Measurements from ENCODE around the gene PCIF1.
"Not testable (repeated sequence)": the region's sequence is repeated elsewhere in the genome, so short reads cannot be mapped to it uniquely, and the experiment has no call there.

PCIF1 gene

DNA sequence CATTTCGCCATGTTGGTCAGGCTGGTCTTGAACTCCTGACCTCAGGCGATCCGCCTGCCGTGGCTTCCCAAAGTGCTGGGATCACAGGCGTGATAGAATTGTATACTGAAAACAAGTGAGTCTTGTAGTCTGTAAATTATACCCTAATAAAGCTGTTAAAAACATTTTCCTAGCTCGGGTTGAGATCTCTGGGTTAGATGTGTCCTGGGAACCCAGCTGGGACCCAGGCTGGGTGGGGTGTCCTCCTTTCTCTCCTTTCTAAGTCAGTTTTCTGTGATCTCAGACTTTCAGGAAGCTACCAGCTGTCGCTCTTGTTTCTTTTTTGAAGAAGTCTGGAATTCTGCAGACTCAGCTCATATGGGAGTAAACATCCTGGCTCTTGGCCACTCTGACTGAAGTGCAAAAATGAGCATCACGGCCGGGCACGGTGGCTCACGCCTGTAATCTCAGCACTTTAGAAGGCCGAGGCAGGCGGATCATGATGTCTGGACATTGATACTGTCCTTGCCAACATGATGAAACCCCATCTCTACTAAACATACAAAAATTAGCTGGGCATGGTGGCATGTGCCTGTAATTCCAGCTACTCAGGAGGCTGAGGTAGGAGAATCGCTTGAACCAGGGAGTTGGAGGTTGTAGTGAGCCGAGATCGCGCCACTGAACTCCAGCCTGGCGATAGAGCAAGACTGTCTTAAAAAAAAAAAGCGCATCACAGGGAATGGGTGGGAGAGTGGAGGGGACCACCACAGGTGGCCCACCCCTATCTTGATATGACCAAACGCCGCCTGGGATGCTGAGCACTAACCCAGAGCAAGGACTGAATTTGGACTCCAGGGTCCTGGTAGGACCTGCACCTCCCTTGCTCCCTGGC lies 9.9 kb upstream of the PCIF1 start:
- DNase-seq, result no peak

DNA sequence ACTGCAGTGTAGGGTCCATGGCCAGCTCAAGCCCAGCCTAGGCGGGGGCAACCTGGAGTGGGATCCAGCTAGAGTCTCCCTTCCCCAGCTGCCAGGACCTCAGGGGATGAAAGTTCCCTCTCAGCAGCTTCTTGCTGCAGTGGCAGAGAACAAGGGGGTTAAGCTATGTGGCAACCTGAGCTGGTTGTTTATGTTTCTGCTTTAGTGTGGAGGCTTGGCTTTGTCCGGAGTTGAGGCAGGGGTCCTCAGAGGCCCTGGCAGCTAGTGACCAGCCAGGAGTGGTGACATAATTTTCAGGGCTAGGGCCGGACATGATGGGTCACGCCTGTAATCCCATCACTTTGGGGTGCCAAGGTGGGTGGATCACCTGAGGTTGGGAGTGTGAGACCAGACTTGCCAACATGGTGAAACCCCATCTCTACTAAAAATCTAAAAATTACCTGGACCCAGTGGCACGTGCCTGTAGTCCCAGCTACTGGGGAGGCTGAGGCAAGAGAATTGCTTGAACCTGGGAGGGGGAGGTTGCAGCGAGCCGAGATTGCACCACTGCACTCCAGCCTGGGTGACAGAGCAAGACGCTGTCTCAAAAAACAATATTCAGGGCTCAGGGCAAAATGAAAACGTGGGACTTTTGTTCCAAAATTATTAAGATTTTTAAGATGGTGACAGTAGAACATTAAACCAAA lies 8.5 kb upstream of the PCIF1 start:
- no peak for DNase-seq

DNA sequence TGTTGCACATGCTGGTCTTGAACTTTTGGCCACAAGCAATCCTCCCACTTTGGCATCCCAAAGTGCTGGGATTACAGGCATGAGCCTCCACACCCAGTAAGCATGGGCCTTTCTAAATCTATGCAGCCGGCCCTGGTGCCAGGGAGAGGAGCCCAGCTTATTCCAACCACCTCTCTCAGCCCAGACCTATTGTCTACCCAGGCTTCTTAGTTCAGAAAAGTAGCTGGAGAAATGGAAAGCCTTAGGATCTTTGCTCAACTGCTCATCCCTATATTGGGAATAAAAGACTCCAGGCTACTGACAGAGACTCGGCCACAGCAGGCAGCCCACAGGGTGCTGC lies 7.8 kb upstream of the PCIF1 start:
- no peak for DNase-seq

DNA sequence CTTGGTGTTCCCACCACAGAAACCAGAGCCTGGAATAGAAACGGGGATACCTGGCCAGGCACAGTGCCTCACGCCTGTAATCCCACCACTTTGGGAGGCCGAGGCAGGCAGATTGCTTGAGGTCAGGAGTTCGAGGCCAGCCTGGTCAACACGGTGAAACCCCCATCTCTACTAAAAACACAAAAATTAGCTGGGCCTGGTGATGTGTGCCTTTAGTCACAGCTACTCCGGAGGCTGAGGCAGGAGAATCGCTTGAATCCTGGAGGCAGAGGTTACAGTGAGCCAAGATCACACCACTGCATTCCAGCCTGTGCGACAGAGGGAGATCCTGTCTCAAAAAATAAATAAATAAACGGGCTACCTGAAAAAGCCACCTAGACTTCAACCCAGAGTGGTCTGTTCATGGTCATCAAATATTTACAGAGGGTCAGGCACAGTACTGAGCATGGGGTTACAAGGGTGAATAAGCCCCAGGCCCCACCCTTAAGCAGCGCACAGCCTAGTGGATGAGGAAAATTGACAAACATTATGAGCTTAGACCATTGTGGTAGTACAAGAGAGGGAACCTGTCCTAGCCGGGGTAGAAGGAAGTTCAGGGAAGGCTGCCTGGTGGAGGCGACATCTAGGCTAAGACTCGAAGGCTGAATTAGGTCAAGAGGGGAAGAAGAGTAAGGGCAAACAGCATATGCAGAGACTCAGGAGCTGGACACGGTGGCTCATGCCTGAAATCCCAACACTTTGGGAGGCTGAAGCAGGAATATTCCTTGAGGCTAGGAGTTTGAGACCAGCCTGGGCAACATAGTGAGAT lies 7.2 kb upstream of the PCIF1 start:
- DNase-seq, result no peak

DNA sequence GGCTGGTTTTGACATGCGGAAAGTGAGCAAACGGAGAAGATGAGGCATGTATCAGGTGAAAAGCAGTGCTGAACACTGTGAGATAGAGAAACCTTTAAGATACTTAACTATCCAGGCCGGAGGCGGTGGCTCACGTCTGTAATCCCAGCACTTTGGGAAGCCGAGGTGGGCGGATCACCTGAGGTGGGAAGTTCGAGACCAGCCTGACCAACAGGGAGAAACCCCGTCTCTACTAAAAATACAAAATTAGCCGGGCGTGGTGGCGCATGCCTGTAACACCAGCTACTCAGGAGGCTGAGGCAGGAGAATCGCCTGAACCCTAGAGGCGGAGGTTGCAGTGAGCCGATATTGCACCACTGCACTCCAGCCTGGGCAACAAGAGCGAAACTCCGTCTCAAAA lies 2.8 kb upstream of the PCIF1 start:
- DNase-seq, result not testable (repeated sequence)

DNA sequence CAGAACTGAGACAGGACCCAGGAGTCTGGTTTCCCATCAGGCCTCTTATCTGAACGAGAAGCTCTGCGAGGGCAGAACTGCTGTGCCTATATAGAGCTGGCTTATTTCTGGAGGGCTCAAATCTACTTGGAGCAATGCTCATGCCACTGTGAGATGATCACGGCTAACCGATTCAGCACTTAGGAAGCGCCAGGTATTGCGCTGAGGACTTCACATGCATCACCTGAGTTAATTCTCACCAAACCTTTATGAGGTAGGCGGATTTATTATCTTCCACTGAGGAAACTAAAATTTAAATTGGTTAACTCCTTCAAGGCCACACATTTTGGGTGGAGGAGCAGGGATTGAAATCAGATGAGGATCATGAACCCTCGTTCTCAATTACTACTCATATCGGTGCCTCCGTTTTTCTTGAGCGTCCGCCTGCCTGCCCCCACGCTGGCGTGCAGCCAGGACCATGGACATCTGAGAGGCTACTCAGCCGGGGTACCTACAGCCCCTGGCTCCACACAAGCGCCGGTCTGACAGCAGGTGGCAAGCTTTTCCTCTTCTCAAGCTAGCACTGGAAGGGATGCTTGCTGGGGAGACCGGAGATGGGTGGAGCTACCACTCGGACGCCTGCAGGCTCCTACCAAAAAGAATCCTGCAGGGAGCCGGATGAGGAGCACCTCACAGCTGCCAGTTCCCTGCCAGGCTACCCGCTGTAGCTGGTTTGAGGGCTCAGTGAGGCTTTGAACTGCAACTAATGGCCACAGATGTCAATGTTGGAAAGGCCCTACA lies 1.0 kb upstream of the PCIF1 start:
- DNase-seq, result peak; percentile 50

DNA sequence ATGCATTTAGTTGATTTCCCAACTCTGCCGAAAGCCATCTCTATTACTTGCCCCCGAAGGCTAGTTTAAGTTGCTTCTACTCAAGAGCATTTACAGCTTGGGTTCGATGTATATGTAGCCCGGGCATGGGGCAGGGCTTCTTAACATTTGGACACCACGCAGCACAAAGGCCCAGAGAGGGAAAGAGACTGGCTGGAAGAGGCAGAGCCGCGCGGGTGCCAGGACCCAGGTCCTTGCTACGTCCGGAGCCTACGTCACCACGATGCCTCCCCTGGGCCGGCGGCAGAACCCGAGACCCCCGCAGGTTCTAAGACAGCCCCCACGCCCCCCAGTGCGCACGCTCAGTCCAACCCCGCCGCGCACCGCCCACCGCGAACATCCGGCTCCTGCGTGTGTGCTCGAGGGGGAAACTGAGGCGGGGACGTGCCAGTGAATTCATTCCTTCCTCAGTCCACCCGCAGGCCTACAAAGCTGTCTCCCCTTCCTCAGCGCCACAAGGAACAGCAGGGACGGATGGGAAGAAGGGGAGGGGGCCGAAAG lies 367 bp upstream of the PCIF1 start:
- DNase-seq, result no peak

DNA sequence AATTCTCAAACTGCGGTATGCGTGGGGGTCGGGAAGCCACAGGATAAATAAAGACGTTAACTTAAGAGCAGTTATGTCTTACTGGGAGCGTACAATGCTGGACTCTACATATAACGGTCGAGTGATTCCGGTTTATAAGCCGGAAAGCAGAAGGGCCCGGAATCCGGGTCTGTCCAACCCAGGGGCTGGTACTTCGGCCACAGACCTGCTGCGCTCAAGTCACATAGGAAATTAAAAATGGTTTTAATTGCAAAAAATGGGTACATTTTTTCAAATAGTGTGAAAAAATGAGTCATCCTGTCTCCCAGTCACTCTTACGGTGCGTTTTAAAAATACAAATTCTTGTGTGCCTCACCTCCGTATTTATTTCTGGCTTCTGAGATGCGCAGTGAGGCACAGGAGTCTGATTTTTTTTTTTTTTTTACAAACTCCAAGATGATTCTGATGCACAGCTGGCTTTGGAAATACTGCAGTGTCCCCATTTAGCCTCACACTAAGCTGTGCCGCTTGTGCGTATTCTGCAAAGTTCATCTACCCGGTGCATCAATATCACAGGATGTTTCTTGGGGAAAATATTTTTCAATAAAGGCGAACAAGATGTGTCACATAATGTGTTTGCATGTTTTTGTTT lies 1.0 kb downstream of the PCIF1 start:
- DNase-seq, result no peak

DNA sequence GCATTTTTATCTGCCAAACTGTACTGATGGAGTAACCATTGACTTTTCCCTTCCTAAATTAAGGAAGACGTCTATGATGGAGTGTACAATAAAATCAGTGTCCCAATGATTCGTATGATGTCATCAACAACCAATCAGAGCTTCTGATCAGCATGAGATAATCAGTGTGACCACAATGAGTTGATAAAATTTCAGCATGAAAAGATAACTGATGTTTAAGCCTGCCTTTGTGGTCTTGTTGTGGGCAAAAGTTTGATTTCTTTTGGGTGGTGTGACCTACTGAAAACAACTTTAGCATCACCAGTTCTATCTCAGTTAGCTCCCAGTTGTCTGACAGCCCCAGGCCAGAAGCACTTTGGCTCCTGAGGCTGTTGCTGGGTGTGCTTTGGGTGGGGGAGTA lies 3.3 kb downstream of the PCIF1 start:
- DNase-seq, result no peak

DNA sequence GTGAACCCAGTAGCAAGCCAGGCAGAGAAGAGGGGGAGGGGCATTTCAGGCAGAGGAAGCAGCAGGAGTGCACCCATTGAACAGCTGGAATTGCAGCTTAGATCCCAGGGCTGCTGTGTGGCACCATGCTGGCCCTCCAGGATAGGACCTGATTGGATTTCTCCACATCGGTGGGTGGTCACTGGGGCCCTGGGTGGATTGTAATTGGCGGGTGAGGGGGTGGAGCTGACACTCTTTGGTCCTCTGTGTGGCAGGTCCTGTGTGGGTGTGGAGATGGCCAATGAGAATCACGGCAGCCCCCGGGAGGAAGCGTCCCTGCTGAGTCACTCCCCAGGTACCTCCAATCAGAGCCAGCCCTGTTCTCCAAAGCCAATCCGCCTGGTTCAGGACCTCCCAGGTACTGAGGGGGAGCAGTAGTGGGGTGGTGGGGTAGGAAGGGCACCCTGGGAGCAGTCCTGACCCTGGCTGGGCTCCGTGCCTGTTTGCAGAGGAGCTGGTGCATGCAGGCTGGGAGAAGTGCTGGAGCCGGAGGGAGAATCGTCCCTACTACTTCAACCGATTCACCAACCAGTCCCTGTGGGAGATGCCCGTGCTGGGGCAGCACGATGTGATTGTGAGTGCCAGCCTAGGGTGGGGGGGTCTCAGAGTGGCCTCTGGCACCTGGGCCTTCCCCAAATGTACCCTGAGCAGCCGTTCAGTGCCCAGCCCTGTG lies 4.4 kb downstream of the PCIF1 start:
- DNase-seq, result no peak

DNA sequence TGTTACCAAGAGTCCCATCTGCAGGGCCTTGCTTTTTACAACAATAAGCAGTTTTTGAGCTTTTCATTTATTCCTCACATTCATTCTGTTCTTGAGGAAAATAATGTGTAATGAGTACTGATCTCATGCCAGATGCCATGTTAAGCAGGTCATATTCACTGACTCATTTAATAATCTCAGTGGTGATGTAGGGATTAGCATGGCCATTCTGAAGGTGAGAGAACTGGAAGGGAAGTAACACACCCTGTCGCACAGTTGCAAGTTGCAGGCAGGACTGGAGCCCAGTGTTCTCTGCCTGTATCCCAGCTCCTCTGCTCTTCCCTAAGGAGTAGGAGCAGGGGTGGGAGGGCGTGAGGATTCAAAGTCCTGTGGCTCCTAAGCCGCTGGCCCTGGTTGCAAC lies 5.6 kb downstream of the PCIF1 start:
- DNase-seq, result no peak

DNA sequence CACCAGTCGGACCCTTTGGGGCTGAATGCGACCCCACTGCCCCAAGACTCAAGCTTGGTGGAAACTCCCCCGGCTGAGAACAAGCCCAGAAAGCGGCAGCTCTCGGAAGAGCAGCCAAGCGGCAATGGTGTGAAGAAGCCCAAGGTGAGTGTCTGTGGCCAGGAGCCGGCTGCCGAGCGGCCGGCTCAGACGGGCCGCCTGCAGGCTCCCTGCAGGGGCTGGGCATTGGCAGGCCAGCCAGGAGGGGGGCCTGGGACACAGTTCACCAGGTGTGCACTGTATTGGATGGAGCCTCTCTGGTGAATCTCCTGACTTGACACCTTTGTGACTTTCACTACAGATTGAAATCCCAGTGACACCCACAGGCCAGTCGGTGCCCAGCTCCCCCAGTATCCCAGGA lies 6.0 kb downstream of the PCIF1 start:
- DNase-seq, result no peak

DNA sequence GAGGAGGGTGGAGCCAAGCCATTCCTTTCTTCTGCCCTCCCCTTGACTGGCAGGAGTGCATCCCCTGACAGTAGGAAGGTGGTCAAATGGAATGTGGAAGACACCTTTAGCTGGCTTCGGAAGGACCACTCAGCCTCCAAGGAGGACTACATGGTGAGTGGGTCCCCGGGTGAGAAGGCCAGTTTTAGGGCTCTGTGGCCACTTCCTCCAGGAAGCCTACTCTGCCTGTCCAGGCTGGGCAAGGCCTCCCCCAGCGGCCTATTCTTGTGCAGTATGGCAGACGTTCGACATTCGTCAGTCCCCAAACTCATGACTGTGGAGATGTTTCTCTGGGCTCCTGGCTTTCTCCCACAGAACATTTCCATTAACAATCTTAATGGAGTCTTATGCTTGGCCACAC lies 9.1 kb downstream of the PCIF1 start:
- DNase-seq, result no peak

DNA sequence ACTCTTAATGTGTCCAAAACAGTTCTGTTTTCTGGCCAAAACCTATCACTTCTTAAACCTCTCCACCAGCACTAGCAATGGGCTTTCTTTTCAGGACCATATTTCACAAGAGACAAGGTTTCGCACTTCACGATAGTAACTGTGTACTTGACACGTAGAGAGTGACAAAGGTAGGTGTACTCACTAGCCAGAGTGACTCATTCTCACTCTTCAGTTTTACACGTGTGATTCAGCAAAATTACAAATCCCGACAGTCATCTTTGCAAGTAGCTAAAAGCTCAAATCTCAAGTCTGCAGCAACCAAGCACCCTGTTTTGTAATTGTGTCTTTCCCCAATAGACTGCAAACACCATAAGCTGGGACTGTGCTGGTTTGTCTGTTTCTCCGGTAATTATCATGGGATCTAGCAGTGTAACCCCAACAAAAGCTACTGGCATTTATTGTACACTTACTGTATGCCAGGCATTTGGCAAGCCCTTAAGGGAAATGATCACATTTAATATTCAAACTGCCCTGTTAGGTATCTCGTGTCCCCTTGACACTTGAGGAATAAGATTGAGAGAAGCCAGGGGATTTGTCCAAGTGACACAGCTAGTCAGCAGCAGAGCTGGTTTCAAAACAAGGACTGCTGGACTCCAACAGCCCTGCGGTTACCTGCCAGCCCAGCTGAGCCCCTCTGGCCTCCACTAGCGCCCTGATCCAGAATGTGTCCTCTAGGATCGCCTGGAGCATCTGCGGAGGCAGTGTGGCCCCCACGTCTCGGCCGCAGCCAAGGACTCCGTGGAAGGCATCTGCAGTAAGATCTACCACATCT lies 9.9 kb downstream of the PCIF1 start:
- DNase-seq, result no peak

DNA sequence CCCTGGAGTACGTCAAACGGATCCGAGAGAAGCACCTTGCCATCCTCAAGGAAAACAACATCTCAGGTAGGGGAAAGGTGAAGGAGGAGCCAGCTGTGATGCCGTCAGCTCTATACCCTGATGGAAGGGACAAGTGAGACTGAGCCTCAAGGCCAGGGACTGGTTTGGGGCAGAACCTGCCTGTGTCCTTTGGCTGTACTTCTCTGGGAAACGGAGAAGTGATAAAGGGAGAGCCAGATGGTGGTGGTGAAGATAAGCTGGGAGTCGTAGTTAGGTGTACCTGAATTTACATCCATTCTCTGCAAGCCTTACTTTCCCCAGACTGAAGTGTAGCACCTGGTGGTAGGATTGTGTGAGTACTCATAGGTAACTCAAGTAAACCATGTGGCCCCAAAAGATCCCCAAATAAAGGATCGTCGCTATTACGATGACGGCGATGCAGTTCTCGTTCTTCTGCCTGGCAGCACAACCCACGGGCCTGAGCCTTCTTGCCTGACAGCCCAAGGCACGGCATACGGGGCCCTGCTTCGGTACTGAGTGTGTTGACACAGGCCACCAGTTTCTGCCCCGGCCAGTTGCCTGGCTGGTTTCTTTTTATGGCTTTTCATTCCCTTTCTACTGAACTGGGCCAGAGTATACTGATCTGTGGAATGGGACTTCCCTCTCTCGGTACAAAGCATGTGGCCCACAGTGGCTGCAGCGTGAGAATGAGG lies 10.6 kb downstream of the PCIF1 start:
- DNase-seq, result no peak

DNA sequence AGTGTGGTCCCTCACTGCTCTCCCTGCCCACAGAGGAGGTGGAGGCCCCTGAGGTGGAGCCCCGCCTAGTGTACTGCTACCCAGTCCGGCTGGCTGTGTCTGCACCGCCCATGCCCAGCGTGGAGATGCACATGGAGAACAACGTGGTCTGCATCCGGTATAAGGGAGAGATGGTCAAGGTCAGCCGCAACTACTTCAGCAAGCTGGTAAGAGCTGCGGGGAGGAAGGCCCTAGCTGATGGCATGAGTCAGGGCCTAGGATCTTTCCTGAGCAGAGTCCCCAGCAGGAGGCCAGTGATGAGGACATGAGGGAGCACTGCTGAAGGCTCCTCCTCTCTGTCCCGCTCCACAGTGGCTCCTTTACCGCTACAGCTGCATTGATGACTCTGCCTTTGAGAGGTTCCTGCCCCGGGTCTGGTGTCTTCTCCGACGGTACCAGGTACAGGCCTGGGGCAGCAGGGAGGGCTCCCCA lies 11.2 kb downstream of the PCIF1 start:
- DNase-seq, result no peak

DNA sequence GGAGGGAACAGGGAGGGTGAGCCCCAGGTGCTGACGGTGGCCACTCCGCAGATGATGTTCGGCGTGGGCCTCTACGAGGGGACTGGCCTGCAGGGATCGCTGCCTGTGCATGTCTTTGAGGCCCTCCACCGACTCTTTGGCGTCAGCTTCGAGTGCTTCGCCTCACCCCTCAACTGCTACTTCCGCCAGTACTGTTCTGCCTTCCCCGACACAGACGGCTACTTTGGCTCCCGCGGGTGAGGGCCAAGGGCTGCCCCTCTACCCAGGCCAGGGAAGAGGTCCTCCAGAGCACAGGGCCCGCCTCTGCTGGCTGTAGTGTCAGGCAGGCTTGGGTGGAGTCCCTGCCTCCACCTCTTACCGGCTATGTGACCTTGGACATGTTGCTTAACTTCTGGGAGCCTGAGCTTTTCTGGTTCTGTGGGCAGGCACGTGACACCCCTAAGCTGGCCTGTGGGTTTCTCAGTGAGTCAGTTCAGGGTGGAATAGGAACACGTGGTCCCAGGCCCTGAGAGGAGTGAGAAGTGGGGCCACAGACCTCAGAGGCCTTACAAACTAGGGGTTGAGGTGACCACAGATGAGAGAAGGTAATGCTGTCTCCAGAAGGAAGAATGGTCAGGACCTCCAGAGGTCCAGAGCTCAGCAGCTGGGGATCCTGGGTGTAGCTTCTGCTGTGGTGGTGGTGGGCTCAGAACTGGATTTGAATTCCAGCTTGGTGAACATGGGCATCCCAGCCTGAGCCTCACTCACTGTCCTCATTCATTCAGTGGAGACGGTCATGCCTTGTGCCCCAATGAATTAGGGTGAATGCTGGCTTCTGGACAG lies 11.9 kb downstream of the PCIF1 start:
- peak; percentile 20 for DNase-seq

DNA sequence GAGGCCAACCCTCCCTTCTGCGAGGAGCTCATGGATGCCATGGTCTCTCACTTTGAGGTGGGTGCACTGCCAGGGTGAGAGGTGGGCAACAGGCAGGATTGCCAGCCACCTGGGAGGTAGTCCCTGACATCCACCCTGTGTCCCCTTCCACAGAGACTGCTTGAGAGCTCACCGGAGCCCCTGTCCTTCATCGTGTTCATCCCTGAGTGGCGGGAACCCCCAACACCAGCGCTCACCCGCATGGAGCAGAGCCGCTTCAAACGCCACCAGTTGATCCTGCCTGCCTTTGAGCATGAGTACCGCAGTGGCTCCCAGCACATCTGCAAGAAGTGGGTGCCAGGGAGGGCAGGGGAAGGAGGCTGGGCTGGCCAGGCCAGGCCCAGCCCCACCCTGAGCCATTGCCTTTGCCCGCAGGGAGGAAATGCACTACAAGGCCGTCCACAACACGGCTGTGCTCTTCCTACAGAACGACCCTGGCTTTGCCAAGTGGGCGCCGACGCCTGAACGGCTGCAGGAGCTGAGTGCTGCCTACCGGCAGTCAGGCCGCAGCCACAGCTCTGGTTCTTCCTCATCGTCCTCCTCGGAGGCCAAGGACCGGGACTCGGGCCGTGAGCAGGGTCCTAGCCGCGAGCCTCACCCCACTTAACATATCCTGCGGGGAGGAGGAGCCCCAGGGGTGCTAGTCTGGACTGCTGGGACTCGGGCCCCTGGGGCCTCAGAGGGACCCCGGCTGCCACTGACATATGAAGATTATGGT lies 12.8 kb downstream of the PCIF1 start:
- DNase-seq, result no peak

All from KG1 (cell line).